Measurements from ENCODE around the gene STAC.
"Not testable (repeated sequence)": the region's sequence is repeated elsewhere in the genome, so short reads cannot be mapped to it uniquely, and the experiment has no call there.

The STAC gene

DNA sequence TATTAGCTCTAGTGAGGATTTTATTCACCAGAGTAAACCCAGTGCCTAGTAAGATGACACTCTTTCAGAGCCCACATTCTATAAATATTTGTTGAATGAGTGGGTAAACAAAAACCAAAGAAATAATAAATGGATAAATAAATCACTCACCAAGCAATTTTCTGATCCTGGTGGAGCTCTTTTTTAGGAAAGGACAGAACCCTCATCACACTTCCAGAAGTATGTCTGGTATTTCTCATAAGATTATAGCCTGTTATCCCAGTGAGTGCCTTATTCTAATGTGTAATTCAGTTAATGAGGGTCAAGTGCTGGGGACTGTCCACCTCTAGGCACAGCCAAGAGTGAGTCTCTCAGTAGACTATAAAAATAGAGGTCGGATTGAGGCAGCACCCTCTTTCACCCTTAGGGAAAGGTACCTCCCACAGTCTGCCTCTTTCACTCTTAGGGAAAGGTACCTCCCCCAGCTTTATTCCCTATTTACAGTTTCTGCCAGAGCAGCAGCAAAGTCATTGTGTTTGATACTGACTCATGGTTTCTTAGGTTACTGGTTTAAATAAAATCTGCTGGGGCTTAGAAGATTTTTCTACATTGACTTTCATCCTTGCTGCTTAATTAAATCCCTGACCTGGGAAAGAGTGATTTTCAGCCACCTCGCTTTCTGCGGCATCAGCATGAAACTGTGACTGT lies 145.0 kb downstream of the STAC start:
- no peak for DNase-seq

DNA sequence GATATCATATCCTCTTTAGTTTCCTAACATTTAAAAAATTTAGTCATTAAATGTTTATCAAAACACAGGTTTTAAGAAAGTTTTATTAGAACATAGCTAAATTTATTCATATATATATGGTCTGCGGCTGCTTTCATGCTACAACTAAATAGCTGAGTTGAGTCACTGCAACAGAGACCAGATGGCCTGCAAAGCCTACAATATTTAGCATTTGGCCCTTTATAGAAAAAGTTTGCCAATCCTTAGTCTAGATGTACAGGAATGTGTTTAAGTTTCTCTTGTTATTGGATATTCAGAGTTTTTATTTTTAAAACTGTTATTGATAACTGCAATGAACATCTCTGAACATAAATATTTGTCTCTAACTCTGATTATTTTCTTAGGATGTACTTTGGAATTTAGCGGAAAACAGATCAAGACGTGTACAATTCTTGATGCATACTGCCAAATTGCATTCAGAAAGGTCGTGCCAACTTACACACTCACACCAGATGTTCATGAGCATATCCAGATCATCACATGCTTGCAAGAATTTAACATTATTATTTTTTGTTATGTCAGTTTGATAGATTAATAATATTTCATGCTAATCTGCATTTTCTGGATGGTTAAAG lies 157.9 kb downstream of the STAC start:
- no peak for DNase-seq

DNA sequence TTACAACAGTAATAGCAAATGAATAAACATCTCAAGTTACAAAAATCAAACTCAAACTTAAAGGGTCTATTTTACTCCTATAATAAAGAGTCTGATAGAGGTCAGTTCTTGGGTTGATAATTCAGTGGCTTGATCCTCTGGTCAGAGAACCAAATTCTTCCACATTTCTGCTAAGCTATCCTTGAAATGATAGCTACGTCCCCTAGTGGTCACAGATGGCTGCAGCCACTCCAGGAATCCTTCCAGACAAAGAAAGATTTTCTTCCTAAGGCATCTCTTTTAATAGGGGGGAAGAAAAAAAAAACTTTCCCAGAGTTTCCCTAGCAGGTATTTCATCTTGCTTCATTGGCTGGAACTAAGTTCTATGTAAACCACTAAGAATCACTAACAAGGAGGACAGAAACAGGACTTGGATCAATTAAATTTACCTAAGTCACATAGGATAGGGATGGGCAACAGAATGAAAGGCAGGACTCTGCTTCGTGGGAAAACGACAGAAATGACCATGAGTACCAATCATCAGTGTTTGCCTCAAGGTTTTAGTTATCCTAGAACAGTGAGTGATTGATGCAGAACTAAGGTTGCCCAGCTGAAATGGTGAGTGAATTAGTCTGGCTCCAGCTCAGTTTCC lies 160.7 kb downstream of the STAC start:
- DNase-seq, result no peak

DNA sequence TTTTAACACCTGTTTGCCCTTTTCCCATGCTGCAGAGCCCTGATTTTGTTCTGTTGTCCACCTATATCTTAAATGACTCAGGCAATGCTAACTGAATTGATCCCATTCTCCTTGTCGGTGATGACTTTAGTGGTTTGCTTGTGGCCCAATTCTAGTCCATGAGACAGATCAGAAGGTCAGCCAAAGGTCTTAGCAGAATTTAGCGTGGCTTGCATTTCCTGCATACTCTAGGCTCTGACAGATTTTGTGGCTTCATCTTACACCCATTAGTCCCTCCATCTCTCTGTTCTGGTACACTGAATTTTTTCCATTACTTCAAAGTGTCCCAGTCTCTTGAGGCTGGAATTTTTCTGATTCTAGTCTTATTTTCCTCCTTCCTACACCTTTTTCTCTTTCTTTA lies 161.9 kb downstream of the STAC start:
- DNase-seq, result no peak

DNA sequence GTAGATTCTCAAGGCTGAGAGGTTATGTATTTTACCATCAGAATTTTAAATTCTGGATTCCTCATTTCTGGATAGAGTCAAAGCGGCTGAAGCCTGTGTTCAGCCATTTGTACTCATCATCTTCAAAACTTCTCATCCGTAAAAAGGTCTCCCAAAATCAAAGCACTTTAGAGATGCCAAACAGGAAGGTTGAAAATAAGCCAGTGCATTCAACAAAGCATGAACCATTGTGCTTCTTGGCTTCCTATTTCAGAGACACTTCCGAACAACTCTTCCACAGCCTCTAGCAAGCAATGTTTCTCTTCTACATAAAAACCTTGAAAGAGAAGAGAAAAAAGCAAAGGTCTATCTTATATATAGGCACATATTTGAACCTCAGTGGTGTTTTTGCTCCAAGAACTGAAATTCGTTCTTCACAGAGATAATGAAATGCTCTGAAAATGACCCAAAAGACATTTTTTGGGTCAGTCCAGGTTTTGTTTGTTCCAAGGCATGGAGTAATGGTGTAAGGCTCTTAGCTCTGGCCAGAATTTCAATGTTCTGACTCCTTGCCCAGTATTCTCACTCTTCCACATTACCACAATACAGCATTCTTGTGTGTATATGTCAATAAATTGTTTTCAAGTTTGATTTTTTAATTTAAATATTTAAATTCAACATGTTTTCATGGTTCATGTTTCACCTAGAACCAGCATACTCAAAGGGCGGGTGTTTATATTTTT lies 163.1 kb downstream of the STAC start:
- no peak for DNase-seq

DNA sequence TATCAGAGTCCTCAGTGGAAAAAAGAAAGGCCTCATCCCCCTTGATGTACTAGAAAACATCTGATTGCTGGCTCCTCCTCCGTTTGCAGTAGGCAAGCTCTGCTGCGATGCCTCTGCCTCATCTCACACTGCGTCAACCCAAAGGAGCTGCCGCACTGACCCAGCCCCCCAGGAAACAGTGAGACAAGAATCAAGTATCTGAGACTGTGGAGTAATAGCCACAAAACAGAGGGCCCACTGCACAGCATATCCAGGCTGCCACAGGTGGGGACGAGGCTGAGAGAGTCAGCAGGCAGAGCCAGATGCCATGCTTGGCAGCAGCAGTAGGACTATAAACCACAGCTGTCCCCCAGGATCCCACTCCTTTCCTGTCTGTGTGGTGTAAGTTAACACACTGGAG lies 165.9 kb downstream of the STAC start:
- no peak for DNase-seq

DNA sequence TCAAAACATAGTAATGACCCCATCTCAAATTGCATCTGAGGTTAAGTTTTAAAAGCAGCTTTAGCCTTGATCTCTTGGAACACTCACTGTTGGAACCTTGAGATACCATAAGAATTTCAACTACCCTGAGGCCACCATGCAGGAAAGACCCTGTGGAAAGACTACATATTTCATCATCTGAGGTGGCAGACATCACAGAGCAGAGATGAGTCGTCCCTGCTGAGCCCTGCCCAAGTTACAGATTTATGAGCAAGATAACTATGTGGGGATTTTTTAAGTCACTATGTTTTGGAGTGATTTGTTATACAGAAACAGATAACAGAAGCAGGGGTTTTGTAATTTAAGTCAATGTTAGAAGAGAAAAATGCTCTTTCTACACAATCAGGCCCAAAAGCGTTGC lies 168.4 kb downstream of the STAC start:
- DNase-seq, result no peak

DNA sequence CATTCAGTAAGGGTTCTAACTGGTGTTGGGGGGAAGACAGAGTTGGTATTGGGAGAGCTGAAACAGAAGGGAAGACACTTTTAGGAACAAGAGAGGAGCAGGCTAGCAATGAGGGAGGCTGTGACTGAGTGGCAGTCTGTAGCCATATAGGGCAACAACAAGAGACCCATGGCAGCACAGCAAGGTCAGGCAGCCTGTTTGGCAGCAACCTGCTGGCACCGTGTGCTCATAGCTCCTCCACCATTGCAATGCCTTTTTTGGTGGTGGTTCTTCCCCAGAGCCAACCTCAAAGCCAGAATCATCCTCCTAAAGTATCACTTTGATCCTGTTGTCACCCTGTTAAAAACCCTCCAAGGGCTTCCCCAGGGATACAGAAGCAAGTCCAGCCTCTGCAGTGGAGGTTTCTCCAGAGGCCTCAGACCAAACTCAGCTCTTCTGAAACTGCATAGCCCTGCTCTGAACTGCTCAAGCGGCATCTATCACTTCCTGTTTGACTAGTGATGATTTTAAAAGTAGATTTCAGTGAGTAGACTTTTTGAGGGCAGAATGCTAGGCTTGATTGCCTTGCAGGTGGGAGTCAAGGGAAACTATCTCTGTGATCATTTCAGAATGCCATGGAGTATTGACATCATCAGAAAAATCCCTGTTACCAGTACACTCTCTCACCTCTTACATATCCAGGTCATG lies 176.9 kb downstream of the STAC start:
- DNase-seq, result no peak

DNA sequence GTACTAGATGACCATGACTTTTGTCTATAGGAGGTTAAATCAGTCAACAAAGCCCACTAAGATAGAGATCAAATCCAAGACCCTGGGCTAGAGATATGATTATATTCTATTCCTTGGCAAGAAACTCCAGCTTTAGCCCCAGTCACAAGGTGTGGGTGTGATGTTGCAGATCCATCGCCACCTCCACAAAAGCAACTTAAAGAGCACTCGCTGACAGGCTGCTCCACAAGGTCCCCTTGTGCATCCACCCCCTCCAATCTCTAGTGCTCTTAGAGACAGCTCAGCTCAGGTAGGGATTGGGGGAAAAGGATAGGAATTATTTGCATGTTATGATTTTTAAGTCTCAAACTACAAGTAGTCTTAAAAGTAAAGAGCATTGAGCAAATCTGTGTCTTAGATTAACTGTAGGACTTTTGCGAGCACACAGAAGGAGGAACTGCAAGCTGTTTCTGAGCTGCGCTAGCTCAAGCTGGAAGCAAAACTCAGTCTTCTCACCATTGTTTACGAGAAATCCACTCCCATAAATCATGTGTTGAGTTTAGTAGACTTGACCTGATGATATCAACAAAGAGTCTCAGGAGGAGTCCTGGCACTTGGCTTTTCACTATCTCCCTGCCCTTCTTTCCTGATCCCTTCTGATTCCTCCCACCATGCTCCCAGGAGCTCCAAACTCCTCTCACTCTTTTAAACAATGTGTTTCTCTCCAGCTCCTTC lies 177.6 kb downstream of the STAC start:
- DNase-seq, result no peak

DNA sequence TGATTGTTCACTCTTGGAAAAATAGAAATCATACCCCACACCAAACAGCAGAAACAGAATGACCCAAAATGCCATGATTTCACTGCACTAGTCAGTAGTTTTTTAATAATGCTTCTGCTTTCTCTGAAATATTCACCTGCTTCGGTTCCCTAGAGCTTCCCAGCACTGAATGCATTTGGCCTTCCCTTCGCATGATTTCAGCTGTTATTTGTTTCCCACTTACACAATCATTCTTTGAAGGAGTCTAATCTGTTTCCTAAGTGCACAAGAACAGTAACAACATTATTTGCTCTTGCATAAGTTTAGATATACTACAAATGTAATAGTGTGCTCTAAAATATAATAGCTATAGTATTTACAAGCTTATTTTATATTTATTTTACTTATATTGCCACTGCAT lies 178.7 kb downstream of the STAC start:
- DNase-seq, result no peak

DNA sequence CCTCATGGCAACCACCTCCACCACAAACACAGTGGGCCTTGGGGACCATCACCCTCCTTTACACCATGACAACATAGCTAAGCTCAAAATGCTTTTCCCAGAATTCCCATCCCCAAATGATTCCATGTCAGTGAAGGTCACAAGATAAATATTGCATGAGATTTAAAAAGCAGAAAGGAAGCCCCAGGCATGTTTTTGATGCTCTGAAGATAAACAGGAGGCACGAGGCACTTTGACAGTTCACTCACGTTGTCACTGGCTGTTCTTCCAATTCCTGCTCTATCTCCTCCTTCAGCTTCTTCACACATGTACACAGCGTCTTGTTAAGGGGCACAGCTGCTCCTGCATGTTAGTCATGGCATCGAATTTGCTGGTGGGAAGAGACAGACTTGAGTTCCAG lies 180.4 kb downstream of the STAC start:
- DNase-seq, result no peak

DNA sequence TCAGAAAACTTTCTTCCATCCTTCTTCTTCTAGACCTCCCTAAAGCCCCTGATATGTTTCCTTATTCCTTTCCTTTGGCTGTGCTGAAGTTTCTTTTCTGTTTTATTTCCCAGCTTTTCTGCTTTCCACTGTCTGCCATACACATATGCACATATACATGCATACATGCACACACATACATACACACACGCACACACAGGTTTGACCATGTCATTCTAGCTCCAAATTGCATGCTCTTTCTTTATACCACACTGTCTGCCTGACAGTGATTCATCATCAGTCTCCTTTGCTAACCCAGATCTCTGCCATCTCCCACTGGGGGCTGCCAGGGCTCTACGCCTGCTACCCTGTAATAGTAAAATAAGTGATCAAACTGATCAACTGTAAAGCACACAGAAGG lies 181.3 kb downstream of the STAC start:
- no peak for DNase-seq

DNA sequence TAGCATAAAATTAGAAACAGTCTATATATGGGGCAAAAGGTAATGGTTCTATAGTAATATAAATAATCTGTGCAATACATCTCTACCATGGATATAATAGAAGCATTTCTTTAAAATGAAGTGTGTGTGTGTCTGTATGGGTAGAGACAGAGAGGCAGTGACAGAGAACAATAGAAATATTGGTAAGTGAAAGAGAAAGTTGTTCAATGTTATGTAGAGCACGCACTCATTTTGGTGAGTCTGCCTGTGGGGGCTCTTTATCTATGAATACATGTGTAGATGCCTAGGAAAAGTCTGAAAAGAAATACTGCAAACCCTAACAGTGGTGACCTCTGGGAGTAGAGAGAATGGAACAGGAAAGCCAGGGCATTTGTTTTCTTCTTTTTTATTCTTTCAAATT lies 182.6 kb downstream of the STAC start:
- DNase-seq, result no peak

DNA sequence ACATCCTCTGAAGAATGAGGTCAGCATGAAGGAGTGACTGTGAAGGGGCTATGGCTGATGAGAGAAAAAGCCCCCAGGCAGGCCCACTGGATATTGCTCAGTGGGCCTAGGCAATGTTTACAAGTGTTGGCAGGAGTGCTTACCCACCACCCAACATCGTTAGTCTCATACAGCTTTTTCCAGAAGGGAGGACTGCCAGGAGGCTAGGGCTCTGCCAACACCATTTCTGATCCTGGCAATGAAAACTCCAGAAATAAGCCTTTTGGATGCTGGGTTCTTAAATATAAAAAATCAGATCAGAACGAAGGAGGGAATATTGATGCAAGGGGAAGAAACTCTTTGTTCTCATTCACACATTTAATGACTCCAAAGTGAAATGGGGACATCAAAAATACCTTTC lies 194.9 kb downstream of the STAC start:
- DNase-seq, result no peak

DNA sequence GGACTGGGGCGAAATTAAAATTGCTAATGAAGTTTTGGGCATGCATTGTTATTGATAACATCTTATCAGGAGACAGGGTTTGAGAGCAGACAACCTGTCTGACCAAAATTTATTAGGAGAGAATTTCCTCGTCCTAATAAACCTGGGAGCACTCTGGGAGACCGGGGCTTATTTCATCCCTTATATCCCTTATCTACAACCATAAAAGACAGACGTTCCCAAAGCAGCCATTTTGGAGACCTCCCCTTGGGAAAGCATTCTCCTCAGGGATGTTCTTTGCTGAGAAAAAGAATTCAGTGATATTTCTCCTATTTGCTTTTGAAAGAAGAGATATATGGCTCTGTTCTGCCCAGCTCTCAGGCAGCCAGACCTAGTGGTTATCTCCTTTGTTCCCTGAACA lies 198.1 kb downstream of the STAC start:
- DNase-seq, result not testable (repeated sequence)

DNA sequence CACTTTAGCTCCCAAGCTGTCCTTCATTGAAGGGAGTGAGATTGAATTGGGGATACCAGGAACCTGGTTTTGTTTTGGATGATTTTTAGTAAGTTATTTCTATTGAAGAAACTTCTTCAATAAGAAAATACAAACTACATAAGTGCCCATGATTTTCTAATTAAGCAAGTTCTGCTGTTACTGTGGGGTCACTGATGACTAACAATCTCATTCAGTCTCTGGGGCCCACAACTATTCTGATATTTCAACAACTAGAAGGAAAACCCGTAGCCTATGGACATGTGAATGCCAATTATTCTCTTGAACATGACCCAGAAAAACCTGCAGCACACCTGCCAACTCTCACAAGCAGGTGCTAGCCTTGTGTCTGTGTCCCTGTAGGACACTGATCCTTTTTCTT lies 199.4 kb downstream of the STAC start:
- no peak for DNase-seq

DNA sequence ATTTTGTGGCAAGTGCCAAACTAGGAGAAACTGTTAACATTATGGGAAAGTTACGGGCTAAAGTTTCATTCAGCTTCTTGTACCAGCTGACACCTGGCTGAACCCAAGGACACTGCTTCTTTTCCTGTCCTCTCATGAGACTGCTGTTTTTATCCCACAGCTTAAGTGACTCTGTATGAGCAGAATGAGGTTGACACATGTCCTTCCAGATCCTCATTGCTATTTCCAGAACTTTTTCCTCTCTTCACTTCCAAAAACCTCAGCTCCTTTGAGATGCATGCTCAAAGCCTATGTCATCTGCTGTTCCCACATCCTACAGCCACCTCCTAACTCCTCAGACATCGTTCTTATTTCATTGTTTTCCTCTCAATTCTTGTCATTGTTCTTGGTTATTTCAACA lies 200.4 kb downstream of the STAC start:
- no peak for DNase-seq

DNA sequence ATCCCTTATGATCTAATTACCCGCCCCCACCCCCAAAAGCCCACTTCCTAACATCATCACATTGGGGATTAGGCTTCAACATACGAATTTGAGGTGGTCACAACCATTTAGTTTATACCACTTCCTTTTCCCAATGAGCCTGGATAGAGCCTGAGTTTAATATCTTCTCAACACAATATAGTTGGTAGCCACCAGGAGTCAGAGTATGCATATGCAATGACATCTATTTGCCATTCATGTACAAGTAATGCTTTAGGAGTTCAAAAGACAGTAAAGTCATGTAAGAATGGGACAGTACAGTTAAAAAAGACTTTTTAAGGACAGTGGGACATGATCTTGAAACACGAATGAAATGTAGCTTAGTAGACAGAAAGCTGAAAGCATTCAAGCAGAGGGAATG lies 211.7 kb downstream of the STAC start:
- no peak for DNase-seq

DNA sequence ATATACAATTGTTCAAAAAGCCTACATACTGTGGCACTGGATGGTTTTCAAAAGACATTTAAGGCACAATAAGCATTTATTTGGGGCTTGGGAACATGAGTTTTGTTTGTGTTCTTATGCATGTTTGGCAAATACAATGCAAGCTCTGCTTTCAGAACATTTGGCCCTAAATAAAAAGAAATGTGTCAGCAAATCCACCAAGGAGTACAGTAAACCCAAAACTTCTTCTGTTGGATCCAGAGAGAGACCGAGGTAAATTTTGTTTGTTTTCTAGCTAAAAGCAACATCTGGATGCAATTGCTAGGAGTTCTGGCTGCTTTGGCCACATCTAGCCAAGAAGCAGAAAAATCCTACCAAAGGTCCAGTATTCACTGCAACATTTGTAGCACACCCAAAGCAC lies 215.2 kb downstream of the STAC start:
- no peak for DNase-seq

DNA sequence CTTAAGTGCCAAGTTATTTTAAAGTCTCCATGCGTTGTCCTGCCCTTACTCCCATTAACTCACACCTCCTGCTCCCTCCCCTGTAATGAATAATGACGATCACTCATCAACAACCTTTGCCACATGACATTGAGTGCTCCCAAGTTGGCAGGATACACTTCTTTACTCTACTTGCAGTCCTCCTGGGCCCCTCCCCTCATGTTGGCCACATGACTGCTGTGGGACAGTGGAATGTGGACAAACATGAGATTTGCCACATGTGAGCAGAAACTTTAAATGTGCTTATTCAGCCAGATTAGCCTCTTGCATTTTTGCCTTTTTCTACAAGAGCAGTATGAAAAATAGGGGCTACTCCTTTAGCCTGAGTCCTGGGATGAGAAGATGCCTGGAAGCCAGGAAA lies 216.1 kb downstream of the STAC start:
- no peak for DNase-seq

DNA sequence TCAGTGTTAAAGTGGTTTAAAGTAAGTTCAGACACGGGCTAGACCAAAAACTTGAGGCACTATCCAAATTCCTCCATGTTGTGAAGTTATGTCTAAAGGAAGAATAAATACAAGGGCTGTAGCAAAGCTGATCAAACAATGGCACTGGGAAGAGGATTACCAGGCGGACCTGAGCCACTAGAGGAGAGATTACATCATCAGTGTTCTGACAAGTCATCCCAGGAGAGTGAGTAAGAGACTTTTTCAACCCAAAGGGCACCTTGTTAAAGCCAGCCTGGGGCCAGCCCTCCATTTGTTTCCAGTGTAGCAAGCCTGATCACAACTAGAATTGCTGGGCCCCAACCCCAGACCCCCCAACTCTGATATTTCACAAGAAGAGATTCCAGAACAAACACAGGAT lies 217.1 kb downstream of the STAC start:
- no peak for DNase-seq

Measured in NCI-H1048 (cell line).